NCI-H1105 treated with DMSO at 0.1 percent for 48 hours (cell line): ENCODE data around the gene ADAMTSL4.
"Not testable (repeated sequence)": the region's sequence is repeated elsewhere in the genome, so short reads cannot be mapped to it uniquely, and the experiment has no call there.

Source experiments
- DNase-seq: peaks from one replicate; lab custom pipeline; 2025; lab: John Stamatoyannopoulos, UW

ADAMTSL4 gene

DNA sequence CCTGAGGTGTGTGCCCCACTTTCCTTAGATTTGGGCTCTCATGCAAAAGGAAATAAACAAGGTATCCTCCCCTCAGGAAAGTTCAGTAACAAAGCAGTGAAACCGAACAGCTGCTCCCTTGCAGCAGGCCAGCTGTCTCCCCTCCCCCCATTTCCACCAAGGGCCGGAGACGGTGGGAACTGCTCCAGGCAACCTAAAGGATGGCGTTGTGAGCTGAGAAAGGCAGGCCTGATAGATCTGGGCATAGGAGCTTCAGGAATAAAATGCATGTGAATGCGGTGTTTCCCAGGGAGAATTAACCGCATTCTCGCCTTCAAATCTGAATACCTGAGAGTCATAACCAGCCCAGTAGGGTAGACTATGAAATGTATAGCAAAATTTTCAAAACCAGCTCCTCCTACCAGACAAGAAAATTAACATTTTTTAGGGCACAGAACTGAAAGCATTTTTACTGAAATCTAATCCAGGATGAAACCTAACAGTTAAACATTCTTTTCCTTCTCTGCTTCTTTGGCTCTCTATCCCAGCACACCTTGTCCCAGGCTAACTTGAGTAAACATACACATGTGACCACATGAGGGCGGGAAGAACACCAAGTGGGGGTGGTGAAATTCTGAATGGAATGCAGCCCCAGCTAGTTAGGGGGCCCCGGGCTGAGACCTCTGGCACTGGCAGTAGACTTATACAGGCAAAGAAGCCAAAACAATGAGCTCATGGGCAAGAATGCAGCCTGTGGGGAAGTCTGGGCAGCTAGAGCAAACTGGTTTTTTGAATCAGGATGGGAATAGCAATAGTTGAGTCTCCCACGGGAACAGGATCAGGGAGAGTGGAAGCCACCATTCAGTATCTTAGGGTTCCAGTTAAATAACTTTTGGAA, 18.7 kb downstream of the ADAMTSL4 start:
- DNase-seq, result peak; percentile 70

DNA sequence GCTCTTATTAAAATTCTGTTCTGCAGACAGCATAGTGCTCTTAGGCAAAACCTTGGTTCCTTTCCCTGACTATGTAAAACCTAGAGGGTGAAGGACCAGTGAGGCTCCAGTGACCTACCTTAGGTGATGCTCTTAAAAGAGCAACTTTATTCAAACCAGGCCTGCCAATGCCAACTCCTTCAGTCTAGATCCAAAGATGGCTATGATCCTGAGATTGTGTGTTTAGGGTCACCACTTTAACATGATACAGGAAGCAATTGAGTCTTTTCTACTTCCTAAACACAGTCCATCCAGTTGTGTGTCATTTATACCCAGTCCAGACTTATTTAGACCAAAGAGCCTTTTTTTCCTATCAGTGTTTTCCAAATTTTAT, 19.4 kb downstream of the ADAMTSL4 start:
- no peak for DNase-seq

DNA sequence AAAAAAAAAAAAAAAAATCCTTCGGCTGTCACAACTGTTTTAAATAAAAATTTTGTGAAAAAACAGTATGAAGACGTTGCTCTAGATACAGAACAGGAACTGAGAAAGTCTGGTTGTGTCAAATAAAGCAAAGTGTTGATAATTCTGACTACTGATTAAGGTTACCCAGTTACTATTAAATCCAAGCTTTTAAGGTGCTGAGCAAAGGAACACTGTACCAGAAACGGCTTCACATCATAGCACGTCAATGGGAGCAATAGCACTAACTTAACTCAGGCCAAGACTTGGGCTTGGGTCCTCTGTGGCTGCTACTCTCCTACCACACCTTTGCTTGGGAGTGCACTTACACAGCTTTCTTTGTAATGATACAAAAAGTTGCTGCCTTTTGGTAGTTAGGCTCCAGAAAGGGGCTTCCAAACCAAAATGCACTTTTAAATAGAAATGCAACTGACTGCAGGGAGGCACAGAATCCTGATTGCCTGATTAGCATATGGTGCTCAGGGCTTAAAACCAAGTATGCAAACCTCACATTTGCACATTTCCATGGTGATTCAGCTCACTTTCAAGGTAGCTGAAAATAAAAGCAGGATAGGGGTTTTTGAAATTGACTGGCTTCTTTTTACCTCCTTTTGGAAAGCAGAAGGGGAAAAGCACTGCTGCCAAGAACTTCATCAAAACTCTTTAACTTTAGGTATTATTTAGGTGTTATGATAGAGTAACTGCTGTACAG, 23.9 kb downstream of the ADAMTSL4 start:
- no peak for DNase-seq

DNA sequence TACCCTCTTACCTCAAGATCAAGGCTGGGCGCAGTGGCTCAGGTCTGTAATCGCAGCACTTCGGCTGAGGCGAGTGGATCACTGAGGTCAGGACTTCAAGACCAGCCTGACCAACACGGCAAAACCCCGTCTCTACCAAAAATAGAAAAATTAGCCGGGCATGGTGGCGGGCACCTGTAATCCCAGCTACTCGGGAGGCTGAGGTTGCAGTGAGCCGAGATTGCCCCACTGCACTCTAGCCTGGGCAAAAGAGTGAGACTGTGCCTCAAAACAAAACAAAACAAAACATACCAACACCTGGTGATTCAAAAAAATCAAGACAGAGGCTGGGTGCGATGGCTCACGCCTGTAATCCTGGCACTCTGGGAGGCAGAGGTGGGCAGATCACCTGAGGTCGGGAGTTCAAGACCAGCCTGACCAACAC, 24.5 kb downstream of the ADAMTSL4 start:
- not testable (repeated sequence) for DNase-seq

DNA sequence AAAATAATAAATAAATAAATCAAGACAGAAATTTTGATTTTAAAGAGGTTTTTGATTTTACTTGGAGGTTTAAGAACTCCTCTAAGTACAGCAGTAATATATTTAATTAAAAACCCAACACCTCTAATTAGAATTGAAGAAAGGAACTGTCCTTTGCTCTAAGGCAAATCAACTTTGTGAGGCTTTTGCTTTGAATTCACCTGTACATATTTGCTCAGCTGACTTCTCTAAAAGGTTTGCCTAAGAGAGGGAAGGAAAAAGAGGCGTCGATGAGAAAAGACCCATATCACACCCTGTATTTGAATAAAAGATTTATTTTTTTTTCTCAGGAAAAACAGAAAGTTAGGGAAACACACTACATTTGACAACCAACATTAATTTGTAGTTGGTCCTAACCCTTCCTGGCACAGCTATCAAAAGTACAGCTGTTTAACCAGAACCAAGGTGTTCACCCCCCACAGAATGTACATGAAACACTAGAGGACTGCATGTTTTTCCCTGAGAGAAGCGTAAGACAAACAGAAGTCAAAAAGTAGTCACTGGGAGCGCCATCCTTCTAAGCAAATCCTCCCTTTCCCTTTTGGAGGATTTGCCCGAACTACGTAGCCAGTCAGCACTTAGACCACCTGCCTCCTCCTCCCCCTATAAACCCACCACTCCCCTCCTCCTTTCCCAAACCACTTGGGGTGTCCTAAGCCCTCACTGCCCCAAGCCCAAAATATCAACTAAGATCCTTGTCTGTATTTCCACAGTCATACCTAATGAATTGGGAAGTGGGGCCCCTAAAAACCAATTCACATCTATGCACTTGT, 25.3 kb downstream of the ADAMTSL4 start:
- no peak for DNase-seq

DNA sequence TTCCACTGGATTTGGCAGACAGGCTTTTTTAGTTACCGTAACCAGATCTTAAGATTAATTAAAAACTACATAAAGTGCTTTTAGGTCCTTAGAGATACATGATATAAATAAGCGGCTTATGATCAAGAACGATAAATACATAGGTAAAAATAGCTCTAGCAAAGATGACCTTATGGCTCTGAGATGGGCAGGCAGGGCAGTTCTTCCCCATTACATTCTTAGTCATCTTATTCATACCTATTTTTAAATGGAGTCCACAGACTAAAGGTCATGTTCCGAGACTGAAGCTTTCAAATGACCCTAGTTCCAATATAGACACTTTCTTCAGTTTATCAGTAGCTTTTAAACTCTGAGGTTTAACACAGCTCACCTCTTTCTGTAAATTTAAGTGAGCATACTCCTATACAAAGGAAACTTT, 25.9 kb downstream of the ADAMTSL4 start:
- DNase-seq, result no peak

DNA sequence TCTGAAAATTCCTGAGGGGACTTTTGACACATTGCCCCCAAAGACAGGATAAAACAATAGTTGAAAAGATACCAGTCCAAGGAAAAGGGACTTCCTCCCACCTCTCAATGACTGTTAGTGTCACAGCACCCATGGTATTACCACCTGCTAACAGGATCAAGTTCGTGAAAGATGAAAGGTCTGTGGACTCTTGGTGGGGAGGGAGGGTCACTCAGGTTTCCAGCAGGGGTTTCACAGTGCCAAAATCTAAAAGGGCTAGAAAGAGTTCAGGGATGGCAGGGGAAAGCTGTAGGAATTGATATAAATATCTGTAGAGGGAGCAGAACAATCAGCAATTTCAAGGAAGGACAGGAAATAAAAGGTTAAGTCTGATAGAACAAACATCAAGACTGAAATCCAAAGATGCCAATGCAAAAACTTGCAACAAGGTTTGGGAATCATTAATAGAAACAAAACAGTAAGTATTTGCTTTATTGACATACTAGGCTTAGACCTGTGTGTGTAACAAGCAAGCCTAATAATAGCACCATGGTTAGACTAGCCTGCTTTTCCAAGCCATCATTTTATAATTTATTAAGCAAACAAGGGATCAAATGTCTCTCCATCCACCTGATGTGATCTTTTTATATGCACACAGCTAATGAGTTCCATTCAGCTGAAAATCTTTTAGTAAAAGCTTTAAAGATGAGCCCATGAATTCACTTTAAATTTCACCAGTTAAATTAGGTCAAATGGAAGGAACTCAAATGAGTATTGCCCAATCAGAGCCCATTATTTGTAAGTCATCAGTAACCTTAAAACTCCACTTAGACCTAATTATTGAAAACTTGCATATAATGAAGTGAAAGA, 26.5 kb downstream of the ADAMTSL4 start:
- DNase-seq, result peak; percentile 64

DNA sequence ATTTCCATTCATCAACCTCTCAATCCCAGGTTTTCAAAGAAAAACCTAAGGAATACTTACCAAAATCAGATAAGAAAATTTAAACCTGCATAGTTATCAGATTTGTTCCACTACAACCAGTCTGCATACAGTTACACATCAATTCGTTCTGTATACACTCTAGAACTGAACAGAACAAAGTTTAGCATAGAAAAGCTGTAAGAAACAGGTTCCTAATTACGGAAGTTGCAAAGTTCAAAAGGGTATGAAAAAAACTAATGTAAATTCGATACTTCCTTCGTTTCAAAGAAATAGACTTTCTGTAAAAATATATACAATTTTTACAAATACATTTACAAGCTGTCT, 27.1 kb downstream of the ADAMTSL4 start:
- no peak for DNase-seq

DNA sequence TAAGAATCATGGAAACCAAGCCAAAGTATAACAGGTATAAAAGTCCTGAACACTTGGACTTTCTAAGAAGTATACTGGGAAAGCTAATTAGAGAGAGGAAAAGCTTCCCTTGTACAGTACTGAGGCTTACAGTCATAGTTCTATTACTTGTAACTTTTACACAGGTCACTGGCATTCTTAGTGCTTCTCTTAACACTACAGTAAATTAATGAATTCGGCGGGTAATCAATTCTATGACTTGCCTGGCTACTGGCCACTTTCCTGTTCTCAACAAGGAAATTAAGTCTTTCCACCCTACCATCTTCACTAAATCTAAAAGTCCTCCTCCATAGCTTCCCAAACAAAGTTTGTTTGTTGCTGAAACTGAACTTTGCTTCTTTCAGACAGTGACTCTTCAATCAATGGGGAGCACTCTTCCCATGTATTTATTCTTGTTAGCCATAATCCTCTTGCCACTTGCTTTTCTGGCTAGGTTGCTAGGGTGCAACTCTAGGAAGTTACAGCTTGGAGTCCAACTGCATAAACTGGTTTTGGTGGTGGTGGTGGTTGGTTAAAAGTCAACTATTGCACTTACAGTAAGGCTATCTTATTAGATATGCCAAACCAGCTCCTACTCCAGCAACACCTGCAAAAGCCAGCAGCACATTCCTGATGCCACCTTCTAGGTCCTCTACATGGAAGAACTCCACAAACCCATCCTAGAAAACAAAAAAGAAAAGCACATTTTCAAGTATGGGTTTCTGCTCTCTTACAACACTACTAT, 27.8 kb downstream of the ADAMTSL4 start:
- DNase-seq, result no peak

DNA sequence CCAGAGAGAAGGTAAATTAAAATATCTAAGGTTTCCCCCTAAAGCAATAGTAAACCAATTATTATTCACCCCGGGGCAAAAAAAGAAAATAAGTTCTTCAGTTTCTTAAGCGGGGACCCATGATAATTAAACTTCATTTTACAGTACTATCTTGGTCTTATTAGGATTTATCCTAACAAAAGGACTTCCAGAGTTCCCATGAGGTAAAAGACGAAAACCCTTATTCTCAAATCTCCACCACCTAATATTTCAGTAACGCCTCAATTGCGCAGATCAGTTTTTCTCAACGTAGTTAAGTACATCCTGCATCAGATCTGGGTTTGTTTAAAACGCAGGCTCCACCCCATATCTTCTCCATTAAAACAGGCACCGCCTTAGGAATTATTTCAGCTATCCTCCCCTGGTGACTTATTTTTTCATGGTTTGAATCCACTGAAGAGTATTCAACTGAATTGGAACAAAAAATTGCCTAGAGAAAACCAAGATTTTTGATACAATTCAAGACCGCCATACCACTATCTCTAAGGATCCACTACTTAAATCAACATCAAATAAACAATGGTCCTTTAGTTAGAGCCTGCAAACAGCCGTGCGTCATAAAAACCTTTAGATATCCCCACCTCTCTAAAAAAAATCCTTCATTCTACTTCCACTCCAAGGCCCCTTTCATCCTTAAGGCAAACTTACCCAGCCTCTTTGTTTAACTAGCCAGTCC, 28.5 kb downstream of the ADAMTSL4 start:
- peak; percentile 23 for DNase-seq

DNA sequence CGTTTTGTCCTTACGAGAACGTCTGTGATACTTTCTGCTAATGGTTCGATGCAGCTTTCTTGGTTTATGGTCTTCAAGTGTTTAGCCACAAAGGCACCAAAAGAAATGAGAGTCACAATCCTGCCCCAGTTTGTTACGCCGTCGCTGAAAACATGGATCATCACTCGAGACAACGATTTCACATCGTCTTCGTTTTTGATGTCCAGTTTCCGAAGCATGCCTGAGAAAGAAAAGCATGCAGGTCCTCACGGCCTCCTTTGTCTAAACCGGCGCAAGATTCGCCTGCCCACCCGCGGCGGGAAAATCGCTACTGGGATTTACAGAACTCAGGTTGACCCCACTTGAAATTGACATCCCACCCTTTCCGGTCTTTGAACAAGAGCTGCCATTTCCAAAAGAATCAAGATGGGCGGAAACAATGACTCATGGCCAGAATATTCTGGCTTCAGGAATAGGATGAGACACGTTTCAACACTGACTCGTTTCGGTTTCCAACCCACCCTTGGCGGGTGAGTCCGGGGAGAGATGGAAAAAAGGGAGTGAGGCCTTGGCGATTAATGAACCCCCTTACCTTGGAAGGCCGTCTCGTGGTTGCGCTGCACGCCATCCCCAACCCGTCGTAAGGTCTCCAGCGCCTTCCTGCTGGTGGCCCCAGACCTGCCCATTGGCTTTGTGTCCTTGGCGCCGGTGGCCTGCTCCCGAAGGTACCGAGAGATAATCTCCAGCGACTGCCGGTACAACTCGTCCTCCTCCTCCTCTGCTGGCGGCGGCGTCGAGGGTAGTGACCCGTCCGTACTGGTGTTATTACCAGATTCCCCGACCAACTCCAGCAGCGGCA, 29.3 kb downstream of the ADAMTSL4 start:
- peak; percentile 47 for DNase-seq

DNA sequence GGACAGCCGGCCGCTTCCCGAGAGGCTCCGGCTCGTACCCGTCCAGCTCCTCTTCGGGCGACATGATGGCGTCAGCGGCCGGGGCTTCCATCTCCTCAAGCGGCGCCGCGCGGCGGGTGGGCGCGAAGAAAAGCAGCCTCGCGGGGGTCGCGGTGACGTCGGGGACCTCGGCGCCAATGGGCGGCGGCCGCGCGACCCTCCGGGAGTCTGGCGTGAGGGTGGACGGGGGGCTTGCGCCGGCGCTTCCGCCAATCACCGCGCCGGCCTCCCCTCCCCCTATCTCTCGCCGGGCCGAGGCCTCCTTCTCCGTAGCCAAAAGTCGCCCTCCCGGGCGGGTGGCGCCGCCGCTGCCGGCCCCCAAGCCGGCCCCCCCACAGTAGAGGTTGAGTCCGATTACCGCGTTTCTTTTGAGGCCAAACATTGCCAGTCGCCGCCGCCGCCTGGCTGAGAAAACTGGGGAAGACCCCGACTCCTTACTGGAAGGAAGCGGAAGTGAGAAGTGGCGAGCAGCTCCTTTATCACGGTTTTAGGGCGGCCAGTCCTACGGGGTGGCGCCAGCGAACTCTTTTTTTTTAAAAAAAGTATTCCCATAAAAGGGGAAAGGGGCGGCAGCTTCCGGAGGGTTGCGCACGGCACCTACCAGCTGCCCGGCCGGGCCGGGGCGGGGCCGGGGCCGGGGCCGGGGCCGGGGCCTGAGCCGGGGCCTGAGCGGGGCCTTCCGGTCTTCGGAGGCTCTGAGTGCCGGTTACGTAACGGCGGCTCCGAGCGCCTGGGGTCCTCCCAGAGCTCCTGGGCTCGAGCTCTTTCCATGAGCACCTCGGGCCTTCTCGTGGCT, 30.1 kb downstream of the ADAMTSL4 start, which contains the start of gene MCL1:
Gene MCL1 (minus strand): TSS at position 501 of the 835 bp plus-strand sequence. CDS start 80 bp downstream, at position 421.
- DNase-seq, result peak; percentile 96

DNA sequence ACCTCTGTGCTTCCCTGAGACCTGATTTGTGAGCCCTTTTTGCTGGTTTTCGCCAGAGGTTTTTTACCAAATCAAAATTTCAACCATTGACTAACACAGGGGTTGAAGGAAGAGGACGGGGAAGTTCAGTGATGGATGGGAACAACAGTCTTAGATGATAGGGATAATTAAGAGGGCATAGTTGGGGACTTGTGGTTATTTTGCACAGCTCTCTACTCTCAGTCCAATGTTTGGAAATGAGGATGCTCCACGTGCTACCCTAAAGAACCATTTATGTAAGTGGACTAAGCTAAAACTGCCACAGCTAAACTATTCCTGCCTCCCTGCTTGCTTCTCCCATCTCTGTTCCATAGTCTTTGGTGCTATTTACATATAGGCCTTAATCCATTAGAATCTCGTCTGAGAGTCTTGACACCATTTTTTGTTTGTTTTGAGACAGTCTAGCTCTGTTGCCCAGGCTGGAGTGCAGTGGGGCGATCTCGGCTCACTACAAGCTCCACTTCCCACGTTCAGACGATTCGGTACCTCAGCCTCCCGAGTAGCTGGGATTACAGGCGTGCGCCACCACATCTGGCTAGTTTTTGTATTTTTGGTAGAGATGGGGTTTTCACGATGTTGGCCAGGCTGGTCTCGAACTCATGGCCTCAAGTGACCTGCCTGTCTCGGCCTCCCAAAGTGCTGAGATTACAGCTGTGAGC, 30.9 kb downstream of the ADAMTSL4 start:
- DNase-seq, result no peak

DNA sequence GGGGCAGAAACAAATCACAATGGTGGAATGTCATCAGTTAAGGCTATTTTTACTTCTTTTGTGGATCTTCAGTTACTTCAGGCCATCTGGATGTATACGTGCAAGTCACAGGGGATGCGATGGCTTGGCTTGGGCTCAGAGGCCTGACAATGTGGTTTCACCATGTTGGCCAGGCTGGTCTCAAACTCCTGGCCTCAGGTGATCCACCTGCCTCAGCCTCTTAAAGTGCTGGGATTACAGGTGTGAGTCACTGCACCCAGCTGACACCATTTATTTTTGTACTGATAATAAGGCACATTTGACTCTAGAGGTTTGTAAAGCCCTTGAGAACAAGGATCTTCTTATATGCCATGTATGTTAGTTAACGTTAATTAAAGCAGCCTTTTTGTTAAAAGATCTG, 31.8 kb downstream of the ADAMTSL4 start:
- DNase-seq, result not testable (repeated sequence)

DNA sequence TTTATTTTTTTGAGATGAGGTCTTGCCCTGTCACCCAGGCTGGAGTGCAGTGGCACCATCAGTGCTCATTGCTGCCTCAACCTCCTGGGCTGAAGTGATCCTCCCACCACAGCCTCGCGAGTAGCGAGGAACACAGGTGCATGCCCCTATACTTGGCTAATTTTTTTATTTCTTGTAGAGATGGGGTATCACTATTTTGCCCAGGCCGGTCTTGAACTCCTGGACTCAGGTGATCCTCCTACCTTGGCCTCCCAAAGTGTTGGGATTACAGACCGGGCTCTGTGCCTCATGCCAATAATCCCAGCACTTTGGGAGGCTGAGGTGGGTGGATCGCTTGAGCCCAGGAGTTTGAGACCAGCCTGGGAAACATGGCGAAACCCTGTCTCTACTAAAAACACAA, 32.2 kb downstream of the ADAMTSL4 start:
- DNase-seq, result not testable (repeated sequence)

DNA sequence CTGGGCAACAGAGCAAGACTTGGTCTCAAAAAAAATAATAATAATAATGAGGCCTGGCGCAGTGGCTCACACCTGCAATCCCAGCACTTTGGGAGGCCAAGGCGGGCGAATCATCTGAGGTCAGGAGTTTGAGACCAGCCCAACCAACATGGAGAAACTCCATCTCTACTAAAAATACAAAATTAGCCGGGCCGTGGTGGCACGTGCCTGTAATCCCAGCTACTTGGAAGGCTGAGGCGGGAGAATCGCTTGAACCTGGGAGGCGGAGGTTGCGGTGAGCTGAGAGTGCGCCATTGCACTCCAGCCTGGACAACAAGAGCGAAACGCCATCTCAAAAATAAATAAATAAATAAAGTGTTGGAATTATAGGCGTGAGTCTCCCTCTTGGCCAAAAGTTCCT, 32.8 kb downstream of the ADAMTSL4 start:
- not testable (repeated sequence) for DNase-seq

DNA sequence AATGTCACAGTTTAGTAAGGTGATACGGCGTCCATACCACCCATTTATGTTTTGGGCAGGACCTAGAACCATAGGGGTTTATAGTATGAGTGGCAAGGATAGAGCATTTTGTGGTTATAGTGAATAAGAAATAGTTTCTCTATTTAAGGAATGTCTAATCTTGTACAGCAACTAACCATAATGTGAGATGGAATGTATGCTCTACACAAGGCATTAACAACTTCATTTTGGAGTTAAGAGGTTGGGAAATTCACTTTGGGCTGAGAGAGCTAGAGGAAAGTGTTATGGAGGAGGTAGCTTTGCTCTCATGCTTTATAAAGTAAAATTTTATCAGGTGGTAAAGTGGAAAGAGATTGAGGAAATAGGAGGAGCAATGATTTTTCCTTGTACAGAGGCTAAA, 33.2 kb downstream of the ADAMTSL4 start:
- DNase-seq, result no peak
